GM21515 (cell line): ENCODE measurements around the gene PLOD2.
"Not testable (repeated sequence)": the region's sequence is repeated elsewhere in the genome, so short reads cannot be mapped to it uniquely, and the experiment has no call there.

Source experiments
- ATAC-seq: cut with Tn5 transposase; IDR thresholded peaks from one replicate; pipeline ENCODE4 v1.9.1; 2021; ENCODE audit not compliant: unreplicated experiment

The PLOD2 gene

DNA sequence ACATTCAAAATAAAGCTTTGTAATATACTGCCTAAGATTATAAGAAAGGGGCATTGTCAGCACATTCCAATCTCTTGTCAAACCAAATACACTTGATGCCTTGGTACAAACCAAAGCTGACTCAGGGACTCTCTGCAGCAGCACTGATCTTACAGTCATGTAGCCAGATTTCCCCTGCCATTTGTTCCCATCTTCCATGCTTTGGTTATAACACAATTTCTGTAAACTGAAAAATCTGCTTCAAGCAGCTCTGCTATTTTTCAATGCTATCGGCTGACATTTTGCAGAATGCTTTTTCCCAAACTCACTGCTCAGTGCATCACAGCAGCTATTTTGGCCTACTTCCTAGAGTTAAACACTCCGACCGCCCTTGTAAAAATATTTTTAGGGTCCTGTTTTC, 18.2 kb downstream of the PLOD2 start:
- no peak for ATAC-seq

DNA sequence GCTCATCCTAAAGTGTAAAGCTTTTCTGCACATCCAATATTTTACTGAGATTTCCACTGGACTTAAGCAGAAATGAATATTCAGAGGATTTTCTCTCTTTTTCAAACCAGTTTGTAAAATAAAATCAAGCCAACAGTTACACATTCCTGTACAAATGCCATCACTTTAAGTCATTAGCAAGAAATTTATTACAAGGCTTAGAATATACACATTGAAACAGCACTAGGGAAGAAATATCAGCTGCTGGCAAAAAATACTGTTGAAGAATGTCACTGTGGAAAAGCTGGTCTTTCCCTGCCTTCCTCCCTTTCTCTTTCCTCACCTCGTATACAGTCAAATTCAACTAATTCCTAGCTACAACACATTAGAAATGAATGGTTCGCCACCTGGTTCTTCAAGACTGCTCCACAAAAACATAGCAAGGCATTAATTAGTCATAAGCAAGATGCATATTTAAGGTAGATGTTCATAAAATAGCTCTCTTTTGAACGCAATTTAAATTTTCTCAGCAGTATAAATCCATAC, 21.3 kb downstream of the PLOD2 start:
- no peak for ATAC-seq

DNA sequence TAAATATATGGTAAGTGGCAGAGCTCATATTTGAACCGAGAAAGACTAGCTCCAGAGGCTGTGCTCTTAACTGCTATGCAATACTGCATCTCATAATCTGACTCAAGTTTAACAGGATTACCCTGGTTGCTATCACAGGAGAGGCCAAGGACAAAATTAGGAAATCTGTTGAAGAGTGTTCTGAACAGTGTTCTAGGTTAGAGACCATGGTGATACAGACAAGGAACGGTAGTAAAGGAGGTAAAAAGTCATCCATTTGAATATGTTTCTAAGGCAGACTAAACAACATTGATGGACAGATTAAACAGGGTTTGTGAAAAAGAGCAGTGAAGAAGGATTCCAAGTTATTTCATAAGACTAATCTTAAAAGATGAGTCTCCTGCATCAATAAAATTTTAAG, 22.1 kb downstream of the PLOD2 start:
- no peak for ATAC-seq

DNA sequence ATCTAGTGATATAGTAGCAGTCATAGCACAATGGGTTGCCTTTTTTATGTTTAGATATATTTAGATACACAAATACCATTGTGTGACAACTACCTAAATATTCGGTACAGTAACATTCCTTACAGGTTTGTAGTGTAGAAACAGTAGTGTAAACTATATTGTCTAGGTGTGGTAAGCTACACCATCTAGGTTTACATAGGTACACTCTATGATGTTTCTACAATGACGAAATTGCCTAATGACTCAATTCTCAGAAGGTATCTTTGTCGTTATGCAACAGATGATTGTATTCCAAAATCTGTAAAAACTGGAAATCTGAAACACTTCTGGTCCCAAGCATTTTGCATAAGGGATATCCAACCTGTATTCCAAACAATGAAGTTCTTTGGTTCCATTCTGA, 24.3 kb downstream of the PLOD2 start:
- ATAC-seq, result no peak

DNA sequence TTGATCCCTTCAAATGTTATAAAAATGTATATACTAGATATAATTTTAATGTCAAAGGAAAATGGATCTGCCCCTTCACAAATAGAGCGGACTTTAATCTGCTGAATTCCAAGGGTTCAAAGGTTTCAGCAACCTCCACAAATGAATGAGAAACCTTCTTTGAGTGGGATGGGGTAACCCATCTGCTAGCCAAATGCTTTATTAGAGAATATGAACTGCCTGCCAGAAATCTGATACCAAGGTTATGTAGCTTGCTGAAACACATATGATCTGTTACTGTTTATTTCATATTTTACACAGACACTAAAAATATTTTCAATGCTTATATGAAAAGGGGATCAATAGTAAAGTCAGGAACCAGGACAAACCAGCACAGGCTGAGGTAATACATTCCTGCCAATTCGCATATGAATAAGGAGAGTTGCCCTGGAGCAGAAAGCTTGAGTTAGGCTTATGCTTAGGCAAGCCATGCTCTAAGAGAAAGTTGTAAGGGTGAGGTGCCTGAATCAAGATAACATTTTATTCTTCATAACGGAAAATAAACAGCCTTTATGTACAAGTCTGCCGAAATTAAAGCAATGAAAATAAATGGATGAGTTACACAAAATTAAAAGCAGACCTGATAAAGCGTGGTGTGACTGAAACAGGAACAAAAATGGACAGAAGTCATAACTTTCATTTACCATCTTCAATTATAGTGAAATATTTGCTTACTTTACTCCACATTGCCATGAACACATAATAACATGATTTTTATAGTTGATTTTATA, 26.5 kb downstream of the PLOD2 start:
- ATAC-seq, result no peak

DNA sequence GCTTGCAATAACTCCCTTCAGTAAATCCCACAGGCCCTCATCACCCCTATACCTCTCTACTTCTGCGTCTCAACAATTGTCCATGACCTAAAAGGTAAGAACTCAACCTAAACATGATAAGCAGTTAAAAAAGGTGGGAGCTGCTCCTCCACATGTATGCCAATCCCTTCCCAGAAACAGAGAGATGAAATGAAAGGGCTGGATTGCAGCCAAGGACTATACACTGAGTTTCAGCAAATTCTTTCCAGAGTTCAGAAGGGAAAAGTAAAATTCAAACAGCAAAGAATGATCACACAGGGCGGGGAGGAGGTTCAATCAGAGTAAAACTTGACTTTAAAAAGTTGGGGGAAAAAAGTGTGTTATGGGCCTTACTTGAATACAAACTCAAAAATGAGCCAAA, 27.5 kb downstream of the PLOD2 start:
- ATAC-seq, result no peak

DNA sequence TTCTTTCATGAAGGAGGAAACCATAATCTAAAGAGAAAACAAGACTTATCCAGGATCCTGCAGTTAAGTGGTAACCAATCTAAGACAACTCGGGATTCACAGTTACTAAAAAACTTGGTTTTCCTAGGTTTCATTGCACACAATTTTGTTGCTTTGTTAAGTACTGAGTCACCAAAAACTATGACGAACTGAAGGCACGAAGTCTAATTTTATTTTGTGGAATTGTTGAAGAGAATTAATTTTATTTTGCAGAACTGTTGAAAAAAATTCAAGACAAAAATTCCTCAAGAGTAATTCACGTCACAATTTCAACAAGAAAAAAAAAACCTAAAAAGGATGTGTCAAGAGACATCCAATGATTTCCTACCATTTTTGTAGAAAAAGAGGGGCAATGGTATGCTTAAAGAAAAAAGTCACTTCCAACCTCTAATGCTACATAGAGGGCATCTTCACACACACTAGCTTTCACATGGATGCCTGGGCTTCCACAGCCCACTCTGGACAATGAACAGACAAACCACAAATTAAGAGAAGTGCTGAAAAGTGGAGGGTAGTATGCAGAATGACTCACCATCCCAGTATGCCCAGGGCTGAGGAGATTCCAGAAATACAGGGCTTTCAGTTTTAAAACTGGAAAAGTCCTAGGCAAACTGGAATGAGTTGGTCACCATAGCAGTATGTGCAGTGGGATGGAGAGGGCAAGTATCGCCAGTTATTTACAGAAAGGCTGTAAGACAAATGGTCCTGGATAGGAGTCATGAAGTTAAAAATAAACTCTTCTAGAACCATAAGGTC, 29.2 kb downstream of the PLOD2 start:
- ATAC-seq, result no peak

DNA sequence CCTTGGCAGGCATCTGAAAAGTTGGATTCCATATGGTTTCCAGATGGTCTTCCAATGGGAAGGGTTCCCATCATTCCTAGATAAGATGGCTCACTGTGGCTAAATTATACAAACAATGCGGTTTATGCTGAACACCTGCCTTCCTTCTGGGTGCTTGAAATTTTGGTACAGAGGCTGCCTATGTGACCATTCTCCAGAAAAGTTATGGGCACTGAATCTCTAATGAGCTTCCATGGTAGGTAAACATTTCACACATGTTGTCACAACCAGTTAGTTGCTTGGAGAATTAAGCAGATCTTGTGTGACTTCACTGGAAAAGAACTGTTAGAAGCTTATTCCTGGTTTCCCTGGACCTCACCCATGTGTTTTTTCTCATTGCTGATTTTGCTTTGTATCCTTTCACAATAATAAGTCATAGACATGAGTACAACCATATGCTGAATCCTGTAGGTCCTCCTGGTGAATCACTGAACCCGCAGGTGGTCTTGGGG, 30.1 kb downstream of the PLOD2 start:
- no peak for ATAC-seq

DNA sequence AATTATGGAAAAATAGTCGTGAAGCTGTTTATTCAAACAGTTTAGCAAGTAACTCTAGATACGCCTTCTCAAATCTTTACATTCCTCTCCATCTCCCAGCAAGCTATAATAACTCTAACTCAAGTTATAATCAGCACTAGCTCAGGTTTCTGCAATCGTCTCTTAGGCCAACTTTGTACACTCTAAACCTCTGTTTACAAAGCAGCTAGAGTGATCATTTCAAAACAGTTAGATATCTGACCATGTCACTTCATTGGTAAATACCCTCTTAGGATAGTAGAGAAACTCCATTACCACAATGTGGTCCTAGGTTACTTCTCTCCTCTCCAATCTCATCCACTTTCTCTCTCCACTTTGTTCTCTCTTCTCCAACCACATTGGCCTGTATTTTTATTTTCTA, 31.2 kb downstream of the PLOD2 start:
- no peak for ATAC-seq

DNA sequence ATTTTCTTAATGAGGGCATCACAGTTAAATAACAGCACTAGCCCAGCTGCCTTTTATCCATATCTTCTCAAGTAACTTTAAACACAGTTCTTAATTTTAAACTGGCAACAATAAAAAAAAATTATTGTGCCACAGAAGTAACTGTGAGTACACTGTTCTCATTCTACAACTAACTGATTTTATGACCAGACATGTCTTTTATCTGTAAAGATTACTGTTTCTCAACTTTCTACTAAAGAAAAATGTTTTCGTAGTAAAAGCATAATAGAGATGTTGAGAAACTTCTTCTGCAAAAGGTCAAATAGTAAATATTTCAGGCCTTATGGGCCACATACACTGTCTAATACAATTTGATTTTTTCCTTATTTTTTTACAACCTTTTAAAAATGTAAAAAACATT, 32.0 kb downstream of the PLOD2 start:
- ATAC-seq, result no peak

DNA sequence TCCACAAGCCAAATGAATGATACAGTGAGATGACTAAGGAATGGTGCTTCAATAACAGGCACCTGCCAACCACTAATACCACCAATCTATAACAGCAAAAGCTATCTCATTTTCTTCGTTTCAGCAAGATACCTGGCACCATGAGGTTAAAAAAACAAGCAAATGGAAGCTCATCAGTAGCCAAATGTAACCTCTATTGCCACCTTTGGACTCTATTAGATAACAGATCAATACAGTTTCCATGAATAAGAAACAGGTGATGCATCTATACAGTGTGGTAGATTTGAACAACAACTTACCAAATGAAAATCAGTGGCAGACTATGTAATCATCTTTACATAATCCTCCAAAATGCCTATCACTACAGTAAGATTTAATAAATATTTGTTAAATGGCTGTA, 32.8 kb downstream of the PLOD2 start:
- no peak for ATAC-seq

DNA sequence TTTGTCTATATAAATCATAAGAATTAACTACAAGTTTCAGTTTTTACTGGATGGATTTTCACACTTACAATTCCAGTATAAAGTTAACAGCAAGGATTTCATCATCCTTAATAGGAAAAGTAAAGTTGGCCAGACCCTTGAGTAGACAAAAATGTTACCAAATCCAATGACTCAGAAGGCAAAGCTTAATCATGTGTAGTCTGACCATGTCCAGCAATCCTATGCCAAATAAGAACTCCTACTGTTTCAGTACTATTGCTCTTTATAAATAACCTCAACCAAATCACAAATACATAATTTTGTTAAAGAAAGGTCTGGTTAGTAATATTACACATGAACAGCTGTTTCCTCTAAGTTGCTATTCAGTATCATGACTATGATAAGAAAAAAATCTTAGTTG, 35.0 kb downstream of the PLOD2 start:
- ATAC-seq, result no peak

DNA sequence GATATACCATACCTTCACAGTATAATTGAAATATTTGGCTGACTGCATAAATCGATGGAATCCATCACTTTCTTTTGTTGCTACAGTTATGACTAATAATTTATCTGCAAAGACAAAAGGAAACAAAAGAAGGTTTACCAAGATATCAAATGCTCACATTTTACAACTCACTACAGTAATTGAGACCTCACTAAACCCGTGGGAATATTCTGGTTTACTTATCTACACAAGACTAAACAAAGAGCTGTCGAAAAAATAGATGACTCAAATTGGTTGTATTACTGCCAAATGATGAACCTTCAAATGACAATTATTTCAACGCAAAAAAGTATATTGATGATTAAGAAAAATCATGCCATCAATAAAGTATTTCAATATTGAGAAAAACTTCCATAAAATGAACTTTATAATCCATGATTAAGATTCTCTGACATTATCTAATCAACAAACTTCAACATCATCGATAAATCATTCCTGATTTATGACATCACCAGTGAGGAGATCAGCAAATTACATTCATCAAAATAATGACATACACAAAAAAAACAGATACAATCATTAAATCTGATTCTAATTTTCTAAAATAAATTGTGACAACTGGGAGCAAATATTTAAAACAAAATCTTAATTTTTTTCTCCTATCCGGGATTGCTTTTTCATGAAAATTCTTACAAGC, 36.7 kb downstream of the PLOD2 start:
- ATAC-seq, result no peak

DNA sequence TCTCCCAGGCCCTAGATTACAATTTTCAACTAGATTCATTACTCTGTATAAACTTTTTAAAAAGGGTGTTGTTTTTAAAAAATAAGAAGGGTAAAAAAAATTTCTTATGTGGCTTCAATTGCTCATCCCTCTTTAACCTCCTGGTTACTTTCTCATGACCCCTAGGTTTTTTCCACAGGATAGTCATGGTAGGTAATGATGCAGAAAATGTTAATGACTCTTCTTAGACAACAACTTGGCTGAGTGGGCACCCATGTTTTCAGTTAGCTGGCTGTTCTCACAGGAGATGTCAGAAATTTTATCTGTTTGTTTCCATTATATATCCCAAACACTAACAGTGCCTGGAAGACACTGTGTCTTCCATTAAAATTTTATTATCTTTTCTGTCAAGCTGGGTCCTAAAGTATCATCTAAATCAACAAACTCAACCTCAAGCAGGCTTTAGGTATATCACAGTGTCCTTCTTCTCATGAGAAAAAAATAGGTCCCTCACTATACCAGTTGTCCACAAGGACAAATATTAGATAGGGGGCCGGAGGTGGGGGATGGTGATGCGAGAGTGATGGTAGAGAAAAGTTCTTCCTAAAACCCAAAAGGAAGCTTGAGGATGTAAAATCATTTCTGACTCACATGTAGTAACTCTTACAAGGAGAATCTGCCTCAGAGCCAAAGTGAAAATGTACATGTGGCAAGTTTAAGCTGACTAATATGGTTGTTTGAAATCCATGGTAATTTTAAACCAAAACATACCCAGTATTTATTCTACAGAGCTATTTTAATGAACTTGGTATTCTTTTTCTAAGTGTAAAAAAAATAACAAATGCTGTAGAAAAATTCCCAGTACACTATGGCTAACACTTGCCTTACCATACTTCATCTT, 43.3 kb downstream of the PLOD2 start:
- no peak for ATAC-seq

DNA sequence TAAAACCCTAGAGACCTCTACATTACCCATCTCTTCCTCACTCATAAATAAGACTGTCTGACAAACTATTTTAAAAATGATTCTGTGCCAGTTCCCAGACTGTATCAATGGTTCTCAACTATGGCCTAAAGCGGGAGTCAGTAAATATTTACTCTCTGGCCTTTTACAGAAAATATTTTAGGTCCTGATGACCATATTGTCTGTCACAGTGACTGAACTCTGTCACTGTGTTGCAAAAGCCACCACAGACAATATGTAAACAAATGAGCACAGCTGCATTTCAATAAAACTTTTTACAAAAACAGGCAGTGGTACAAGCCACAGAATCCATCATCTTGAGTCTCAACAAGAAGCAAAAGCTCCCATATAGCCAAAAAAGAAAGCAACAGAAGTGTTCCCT, 45.4 kb downstream of the PLOD2 start:
- ATAC-seq, result no peak

DNA sequence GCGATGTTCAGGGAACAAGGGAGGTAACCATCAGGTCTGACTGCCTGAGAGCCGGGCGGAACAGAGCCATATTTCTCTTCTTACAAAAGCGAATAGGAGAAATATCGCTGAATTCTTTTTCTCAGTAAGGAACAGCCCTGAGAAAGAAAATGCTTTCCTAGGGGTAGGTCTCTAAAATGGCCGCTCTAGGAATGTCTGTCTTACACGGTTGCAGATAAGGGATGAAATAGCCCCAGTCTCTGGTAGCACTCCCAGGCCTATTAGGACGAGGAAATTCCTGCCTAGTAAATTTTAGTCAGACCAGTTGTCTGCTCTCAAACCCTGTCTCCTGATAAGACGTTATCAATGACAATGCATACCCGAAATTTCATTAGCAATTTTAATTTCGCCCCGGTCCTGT, 47.2 kb downstream of the PLOD2 start:
- ATAC-seq, result not testable (repeated sequence)

DNA sequence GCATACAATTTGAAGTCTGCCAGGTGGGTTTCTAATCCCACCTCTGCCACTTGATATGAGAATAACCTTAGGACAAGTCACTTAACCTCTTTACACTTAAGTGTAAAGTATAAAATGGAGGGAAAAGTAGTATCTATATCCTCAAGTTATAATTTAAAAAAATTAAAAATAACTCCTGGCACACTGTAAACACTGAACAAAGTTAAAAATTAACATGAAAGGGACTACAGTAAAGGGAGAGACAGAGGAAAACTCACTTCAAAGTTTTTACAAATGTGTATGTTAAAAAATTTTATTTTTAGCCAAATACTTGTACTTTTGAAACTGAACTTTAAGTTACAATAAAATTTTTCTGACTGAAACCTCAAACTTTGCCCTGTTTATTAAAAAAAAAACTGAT, 49.6 kb downstream of the PLOD2 start:
- no peak for ATAC-seq

DNA sequence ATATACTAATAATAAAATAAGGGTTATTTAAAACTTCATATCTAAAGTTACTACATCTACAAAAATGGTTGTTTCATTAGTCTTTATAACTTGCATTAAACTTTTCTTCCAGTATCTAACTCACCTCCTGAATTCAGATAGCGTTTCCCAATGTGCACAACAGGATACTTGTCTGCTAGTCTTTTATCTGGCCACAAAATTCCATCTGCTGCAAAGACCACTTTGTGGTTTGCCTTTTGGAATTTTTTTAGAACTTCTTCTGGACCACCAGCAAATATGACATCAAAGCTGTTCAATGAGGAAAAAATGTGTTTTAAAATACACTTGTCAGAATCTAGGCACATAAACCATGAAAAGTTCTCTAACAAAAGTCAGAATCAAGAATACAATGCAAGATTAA, 50.8 kb downstream of the PLOD2 start:
- ATAC-seq, result no peak

DNA sequence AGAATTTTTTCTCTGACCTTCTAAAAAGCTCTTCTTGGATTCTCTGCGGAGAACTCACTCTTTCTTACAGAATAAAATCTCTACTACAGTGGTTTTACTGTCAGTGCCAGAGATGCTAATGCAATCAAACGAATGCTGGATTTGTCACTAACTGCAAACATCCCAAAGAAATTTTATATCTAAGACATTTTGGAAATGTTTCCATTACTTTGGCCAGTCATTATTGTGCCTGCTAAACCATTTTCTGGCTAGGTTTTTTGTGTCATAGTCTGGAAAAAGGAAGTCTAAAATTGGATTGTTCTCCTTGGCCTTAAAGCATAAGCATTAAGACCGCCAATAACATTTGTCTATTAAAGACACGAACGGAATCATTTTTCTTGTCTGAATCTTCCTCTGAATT, 54.0 kb downstream of the PLOD2 start:
- no peak for ATAC-seq

DNA sequence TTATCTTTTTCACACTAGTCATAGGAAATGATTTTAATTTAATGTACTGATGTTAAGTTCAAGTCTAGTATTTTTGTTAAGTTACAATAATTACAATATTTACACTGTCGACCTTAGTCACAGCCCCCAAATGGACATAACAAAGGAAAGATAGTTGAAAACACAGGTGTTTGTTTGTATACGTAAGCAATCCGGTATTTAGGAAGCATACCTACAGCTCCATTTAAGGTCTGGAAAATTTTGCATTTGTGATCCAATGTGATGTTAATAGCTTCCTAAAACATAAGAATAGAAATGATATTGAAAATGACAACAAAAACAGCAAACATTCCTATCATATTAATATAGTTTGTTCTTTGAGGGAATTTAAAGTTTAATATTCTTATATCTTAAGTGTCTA, 56.9 kb downstream of the PLOD2 start:
- no peak for ATAC-seq

DNA sequence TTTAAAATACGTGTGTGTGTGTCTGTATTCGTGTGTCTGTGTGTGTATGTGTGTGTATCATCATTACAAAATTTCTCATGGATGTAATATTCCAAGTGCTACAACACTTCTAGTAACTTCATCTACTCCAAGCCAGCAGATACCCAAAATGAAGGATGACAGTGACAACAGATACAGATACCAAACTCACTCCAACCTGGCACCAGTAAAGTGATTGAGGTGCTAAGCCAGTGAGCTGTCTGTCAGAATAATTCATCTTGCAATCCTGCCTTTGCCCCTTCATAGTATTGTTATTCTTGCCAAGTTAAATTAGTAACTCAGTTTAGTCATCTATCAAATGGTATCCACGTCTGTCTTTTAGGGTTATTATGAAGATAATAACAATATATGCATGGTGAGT, 58.1 kb downstream of the PLOD2 start:
- ATAC-seq, result no peak
